Inflammatory macrophage (primary cell): Measurements from ENCODE around the gene SH3YL1.

ENCODE experiments used
- DNase-seq, 2 donors: peaks; one replicate each; pipeline ENCODE4 v3.0.0-alpha.2; 2020 to 2022

SH3YL1 gene

DNA sequence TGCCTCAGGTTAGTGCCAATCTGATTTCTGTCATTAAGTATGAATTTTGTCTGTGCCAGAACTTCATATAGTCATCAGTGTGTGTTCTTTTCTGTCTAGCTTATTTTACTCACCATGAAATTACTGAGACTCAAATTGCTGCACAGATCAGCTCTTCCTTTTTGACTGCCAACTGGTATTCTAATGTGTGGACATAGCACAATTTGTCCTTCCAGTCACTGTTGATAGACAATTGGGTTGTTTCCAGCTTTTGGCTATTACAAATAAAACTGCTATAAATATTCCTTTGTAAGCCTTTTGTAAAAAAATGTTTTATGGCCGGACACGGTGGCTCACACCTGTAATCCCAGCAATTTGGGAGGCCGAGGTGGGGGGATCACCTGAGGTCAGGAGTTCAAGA is 7.7 kb downstream of the SH3YL1 start:
- no peak for DNase-seq

DNA sequence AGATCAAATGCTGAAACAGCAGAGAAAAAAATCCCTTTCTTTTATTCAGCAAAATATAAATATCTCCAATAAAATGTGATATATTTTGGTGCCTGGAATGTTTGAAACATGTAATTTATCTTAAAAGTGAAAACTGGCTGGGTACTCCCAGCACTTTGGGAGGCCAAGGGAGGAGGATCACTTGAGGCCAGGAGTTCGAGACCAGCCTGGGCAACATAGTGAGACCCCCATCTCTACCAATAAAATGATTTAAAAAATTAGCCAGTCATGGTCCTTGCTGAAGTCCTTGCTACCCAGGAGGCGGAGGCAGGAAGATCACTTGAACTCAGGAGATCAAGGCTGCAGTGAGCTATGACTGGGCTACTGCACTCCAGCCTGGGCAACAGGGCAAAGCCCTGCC is 8.6 kb downstream of the SH3YL1 start:
- DNase-seq = no peak

DNA sequence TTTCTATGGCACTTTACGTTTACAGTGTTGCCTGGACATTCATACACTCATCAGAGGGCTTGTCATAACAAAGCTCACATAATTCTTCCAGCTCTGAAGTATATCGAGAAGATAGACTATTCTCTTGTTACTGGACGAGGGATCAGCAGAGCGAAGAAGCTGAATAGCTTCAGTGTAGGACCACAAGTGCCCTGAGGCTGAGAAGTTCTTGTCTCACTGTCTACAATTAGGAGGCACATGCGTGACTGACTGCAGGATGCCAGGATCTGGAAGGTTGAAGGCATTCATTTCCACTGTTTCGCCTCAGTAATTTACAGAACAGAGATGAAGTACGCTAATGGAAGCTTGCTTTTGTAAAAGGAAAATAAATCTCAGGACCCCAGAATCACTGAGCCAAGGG is 9.6 kb downstream of the SH3YL1 start:
- DNase-seq = no peak

DNA sequence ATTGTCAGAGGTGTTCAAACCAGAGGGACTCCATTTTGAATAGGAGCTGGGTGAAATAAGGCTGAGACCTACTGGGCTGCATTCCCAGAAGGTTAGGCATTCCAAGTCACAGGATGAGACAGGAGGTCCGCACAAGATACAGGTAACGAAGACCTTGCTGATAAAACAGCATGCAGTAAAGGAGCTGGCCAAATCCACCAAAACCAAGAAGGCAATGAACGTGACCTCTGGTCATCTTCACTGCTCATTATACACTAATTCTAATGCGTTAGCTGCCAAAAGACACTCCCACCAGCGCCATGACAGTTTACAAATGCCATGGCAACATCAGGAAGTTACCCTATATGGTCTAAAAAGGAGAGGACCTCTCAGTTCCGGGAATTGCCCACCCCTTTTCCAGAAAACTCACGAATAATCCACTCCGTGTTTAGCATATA is 10.6 kb downstream of the SH3YL1 start:
- DNase-seq = no peak

DNA sequence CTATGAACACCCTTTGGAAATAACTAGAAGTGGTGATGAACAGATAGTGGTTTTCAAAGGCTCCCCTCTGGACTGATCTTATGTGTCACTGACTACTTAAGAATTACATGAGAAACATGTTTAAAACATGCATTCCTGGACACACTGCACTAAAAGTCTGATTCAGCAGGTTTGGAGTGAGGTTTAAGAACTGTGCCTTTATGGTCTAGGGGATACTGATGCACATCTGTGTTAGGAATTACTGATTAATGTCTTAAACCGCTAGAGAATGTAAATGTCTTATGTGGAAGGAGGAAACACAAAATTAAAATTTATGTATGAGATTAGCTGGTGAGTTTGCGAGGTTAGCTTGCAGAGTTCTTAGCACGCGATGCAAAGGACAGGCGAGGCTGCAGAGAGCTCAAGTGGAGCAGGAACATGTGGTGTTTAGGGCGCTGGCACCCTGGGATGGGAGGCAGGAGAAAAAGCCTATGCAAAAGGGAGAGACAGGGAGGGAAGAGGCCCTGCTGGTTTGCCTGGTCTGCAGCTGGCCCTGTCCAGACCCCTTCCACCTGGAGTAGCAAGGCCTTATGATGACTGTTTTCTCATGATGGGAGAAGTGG is 11.7 kb downstream of the SH3YL1 start:
- DNase-seq = no peak

DNA sequence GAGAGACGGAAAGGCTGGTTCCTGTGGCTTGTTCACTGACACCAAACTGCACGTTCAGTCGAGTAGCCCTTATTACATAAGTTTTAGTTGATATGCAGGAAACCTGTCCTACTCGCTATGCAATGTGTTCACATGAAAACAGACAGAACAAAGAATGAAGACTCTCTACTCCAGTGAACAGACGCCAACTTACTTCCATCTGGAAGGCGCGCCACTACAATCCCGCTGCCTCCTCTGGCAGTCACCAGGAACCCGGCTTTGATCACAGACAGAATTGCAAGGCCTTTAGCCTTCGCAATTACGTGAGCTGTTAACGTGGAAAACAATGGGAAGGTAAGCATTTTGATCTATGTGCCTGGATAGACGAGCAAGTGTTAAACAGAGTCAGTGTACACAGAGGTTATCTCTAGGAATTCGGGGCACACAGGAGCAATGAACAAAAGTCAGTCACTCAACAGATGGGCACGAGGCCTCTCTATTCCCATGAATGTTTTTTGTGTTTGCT is 14.2 kb downstream of the SH3YL1 start:
- DNase-seq = no peak

DNA sequence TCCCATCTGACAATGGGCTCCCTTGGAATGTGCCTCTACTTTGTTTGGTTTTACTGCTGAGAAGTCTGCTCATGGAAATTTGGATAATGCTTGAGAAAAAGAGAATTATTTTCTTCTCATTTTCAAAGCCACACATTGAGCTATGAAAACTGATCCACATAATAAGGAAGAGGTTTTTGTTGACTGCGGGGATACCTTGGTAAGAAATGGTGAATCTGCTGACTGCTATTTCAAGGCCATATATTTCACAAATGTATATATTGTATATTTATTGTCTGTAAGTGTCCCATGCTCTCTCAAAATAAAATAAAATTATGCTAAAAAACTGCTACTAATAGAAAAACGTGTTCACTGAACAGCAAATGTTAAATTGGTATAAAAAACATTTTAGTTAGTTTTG is 15.1 kb downstream of the SH3YL1 start:
- no peak for DNase-seq

DNA sequence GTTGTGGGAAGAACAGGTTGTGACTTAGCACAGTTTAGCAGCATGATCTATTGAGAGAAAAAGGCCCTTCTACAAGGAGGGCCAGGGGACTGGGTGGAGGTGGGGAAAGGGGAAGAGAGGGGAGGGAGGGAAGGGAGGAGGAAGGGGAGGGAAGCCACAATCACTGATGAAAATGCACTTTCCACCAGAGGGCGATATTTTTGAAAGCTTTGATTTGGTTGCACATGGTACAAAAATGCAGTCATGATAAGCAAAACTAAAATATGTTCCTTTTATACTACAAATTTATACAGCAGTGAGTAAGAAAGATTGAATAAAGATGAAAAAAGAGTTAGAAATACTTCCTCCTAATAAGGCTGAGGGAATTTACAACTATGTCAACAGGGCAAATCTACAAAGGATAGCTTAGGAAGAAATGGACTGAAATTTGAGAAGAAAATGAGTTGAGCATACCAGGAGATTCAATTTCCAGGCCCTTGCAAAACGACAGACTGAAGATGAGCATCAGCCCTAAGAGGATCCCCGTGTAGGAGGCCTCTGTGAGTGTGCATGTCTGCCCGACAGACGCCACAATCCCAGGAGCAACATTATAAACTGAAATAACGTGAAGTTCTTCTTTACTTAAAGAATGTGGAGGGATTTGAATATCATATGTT is 17.2 kb downstream of the SH3YL1 start:
- DNase-seq = peak; percentile 36 to 59

DNA sequence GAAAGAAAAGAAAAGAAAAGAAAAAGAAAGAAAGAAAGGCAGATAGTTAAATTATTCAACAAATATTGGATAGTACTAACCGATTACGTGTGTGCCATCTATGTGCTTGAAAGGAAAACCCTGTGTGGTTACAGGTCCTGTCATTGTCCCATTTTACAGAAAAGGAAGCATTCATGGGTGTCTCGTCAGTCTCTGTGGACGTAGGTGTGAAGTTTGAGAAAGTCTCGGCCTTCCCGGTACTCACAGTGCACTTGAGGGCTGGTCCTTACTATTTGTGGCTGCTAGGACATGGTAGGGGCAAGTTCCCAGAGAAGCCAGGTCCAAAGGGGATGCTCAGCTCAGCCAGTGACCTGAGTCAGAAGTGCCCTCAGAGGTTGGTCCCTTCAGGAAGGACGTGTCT is 19.3 kb downstream of the SH3YL1 start:
- no peak for DNase-seq

DNA sequence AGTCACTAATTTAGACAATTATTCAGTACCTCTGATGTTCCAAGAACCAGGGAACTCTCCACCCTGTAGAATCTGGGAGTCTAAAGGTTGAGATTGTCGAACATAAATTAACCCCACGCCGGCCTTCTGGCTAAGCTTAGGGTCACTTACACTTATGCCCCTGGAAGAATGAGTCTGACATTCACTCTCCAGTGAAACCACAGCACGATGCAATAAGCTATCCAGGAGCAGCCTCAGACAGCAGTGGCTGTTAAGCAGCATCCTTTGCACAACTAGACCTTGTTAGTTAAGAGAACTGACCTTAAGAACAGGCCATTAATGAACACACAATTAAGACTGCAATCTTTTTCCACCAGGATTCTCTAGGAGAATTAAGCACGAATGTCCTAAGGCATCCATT is 25.0 kb downstream of the SH3YL1 start:
- DNase-seq = no peak

DNA sequence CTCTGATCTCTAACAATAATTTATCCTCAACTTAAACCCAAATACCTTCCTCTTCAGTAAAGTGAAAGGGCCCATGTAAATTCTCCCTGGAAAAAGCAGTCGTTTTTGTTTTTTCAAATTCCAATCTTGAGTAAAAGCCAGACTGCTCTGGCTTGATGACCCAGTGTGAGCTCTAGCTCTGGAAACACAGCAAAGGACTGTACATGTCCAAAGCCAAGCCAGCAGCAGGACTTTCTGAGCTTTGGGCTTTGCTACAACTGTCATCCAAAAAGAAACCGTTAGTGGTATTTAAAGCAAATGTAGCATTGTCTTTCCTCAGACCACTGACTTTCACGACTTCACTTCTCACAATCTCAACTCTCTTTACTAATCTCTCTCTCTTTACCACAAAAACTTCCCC is 25.4 kb downstream of the SH3YL1 start:
- DNase-seq = no peak

DNA sequence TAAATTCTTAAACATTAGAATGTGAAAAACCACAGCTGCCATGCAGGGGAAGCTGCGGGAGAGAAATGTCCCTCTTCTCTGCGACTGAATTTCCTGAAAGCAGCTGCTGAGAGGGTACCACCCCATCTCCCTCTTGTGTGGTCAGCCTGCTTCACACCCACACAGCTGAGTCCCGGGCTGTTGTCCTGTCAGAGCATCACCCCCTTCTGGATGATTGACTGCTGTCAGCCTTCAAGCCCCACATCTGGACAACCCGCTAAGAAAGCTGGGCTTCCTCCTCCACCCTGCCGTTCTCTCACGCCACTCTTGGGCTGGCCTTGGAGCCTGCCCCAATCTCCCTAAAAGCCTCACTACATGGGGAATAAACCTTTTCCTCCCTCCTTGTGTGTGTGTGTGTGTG is 26.0 kb downstream of the SH3YL1 start:
- DNase-seq = no peak

DNA sequence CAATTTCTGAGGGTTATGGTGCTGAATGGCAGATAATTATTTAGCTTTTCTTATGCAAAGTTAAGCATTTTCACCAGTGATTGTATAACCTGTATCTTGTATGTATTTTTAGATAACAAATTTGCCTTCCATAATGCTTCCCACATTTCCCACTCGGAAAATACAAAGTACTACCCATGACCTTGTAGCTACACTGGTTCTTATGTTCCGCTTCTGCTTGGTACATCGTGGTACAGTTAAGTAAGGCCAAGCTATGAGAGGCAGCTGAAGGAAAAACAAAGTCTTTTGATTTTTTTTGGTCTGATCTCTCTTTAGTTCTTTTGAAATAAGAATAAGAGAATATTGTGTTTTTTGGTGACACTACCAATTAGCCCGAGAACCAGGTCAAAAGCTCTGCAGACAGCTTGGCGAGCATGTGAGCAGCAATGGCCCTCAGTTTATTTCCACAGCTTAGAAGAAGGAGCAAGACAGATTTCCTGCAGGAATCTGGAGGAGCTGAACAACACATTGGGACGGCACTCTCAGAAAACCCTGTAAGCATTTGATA is 26.8 kb downstream of the SH3YL1 start:
- no peak for DNase-seq

DNA sequence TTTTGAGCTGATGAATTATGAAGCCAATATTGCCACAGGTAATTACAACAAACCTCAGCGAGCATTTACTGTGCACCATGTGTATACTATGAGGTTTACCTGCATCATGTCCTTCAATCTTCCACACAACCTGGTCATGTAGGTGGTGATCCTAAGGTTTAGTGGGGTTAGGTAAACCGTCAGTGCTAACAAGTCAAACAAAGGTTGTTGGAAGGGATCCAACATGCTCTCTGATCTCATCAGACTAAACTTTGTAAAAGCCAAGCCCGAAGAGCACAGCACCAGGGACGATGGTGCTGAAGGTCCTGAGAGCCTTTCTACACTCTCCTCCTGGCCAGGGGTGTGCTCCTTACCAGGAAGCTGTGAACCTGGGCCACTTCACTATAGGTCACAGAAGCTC is 29.4 kb downstream of the SH3YL1 start:
- no peak for DNase-seq

DNA sequence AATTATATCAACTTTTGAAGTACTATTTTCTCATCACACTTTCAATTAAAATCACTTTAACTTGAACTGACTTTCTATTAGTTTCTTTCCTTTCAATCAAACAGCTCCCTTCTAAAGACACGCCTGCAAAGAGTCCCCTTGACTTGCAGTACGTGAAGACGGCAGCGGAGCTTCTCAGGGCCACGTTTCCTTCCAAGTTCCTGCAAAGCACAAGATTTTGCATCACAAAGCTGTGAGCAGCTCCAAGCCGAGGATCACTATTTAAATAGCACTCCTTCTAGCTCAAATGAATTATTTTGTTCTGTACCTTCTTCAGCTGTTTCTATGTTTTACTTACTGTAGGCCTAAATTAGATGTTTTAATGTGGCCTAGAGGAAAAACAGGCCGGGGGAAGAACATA is 30.8 kb downstream of the SH3YL1 start:
- DNase-seq = no peak

DNA sequence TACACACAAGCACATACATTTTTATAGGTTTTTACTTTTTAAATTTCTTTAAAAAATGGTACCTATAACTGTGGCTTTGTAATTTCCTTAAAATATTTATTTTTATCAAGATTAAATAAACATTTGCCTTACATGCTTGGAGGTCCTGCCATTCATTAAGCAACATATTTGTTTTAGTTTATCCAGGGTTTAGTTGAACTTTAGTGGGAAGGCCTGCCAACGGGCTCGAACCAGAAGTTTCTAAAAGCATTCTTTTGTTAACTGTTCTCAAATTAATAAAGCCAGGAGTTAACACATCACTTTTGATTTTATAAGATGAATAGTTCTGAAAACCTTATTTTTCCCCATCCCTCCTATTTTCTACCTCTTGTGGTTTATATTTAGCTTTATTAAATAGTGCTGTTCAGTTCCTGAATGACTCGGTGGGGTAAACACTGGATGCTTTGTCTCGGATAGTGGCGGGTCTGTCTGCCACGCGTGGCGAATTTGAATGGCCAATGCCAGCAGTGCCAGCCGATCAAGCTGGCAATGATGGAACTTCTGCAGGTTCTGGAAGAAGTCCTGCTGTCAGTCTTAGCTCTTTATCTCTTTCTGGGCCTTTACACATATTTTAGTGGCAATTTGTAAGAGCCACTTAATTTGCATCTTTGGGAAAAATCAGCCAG is 32.2 kb downstream of the SH3YL1 start:
- DNase-seq = no peak

DNA sequence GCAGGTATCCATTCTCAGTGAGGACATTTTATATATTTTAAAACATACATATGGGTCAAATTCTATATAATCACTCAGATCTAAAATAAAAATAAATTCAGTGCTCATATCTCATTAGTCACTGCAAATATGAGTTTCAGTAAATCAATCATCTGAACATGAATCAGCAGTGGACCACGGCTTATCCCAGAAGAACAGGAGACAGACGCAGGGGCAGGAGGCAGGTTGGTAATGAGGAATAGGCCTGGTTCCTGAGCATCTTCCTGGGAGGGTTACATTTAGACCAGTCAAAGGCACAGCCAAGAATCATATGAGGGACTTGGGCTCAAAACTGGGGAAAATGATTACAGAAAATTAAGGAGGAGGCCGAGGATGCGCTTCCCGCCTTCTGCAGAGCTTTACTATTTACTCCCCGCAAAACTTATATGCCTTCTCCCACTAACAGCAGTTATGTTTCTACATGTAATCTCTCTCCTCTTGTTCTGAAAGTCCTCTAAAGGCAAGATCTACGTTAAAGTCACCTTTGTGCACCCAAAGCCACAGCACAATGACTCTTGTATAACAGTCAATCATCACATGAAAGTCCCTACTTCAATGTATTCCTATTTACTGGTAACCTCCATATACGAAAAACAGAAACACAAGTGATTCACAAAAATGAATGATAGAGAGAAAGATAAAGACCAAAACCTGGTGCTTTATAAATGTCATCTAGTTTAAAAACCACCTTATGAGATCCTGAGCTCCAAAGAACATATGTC is 35.1 kb downstream of the SH3YL1 start:
- no peak for DNase-seq

DNA sequence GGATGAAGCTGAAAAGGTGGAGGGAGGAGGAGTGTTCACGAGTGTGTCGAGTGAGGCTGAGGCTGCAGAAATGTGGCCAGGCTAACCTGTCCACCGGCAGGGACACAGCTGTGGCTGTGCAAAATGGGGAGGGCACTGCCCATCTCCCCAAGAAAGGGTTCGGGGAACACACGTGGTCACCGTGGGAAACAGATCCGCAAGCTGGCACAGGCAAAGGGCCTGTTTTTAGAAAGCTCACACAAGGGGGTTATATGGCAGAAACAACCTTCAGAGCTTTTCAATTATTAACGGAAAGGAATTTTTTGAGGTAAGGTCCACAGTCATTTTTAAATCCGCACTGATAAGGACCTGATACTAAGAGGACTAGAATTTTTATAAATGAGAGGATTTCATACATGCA is 35.7 kb downstream of the SH3YL1 start:
- DNase-seq = no peak

DNA sequence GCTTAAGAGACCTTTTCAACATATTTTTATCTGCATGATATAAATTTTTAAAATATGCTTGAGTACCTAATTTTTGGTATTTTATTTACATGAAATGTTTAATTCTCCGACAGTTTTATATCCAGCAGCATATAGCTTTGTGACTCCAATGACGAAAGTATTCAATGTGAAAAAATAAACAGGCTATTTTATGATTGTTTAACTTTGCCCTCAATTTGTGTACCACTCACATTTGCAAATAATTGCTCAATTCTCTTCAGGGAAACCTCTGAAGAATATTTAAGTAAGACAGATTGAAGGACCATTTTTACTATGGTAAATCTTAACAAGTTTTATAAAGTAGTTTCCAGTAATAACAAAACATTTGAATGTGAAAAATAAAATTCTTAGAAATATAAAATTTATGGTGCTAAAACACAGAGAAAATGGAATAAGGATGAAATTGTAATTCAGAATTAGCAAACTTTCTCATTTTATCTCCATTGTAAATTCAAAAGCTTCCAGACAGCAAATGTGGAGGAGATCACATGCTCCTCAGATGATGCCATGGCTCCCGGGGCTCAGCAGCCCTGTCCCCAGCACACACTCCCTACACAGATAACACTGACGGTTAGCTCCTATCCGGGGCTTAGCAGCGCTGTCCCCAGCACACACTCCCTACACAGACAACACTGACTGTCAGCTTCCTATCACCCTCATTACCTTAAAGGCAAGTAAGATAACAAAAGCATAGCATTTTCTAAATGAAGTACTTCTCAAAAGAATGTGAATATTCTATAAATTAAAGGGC is 39.7 kb downstream of the SH3YL1 start:
- no peak for DNase-seq

DNA sequence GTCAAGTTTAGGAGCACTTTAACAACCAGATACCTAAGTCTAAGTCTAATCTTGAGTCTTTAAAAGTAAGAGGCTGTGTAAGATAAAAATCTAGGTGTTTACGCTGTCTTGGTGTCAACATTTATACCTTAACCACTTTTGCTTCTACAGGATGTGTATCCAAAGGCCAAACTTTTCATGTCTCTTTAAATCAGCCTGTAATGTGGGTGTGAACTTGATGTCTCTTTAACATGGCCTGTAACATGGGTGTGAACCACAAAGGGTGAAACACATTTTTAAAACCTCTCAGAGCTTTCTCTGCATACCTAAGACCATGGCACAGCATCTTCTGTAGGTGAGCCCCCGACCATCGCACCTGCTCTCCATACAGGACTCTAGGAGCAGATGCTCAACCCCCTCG is 40.4 kb downstream of the SH3YL1 start:
- DNase-seq = no peak

DNA sequence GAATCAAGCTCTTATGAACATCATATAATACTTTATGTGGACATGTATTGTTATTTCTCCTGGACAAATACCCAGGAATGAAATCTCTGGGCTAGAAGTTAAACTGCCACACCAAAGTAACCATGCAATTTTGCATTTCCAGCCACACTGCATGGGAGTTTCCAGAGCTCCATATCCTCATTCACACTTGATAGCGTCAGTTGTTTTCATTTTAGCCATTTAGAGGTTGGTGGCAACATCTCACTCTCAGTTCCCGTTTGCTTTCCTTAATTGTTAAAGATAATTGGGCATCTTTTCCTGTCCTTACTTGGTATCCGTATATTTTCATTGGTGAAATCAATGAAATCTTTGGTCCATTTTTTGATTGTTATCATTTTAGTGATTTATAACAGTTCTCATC is 47.8 kb downstream of the SH3YL1 start:
- DNase-seq = no peak
